ENCODE data around the gene CBLL2.
"Not testable (repeated sequence)": the region's sequence is repeated elsewhere in the genome, so short reads cannot be mapped to it uniquely, and the experiment has no call there.

Gene CBLL2, protein sequence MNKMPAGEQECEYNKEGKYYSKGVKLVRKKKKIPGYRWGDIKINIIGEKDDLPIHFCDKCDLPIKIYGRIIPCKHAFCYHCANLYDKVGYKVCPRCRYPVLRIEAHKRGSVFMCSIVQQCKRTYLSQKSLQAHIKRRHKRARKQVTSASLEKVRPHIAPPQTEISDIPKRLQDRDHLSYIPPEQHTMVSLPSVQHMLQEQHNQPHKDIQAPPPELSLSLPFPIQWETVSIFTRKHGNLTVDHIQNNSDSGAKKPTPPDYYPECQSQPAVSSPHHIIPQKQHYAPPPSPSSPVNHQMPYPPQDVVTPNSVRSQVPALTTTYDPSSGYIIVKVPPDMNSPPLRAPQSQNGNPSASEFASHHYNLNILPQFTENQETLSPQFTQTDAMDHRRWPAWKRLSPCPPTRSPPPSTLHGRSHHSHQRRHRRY

DNA sequence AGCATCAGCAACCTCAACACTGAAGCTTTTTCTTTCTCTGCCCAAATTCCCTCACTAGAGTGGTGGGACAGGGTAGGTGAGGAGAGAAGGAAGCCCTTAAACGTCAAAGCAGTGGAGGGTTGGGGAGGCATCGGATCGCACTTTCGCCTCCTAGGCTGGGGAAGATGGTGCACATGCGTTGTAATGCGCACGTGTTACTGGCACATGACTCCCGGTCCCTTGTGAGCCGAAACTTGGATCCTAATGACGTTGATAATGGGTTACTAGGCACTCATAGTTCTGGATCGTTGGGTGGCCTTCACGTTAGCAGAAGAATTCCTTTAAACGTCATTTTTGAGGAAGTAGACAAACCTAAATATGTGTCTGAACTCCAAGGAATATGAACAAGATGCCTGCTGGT lies at the start of gene CBLL2:
TSS of gene CBLL2 (plus strand) at position 301 of the 400 bp plus-strand sequence. CDS start at position 380, 79 bp downstream.
- DNase-seq = no peak

DNA sequence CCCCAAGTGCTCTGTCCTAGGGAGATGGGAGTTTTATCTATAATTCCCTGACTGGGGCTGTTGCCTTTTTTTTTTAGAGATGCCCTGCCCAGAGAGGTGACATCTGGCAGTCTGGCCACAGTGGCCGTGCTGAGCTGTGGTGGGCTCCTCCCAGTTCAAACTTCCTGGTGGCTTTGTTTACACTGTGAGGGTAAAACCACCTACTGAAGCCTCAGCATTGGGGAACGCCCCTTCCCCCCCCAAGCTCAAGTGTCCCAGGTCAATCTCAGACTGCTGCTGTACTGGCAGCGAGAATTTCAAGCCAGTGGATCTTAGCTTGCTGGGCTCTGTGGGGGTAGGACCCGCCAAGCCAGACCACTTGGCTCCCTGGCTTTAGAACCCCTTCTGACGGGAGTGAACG lies 38.3 kb upstream of the CBLL2 start:
- no peak for DNase-seq

DNA sequence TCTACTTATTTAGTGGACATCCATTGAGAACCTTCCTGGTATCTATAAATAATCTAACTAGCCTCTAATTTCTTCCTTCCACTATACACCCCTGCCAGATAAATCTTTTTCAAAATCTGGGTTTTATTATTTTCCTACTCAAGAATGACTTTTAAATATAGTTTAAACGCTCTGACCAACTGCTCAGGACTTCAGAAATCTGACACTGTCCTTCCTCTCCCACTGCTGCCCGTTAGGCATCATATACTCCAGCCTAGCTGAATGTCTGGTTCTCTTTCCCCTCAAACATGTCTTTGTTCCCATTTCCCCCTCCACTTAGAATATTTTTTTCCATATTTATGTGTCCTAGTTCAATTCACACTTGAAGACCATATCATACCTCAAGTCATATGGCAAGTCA lies 35.2 kb upstream of the CBLL2 start:
- no peak for DNase-seq

DNA sequence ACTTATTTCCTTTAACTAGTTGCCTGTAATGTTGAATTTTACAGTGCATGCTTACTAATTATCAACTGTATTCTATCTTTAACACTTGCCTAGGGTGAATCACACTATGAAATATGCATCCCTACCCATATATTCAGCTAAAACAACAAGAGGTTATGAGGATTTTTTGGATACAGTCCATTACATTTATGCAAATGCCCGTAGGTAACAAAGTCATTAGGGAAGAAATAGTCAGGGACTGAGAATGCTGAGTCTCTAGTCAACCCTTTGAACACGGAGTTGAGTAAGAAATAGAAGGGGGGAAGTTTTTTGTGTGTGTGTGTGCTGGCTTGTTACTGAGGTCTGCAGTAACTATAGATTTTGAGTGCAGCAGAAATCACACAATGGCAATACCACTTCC lies 26.1 kb upstream of the CBLL2 start:
- DNase-seq = peak; percentile 8

DNA sequence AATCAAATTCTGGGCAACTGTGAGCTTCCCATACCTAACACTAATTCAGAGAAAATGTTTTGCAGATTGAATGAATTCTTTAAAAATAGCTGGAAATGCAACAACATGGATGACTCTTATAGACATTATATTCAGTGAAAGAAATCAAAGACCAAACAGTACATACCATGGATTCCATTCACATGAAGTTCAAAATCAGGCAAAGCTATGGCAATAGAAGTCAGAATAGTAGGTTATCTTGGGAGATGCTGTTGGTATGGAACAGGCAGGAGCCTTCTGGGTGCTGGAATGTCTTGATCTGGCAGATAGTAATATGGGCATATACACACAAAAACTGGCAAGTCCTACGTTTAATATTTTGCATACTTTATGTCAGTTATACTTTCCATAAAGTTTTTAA lies 25.5 kb upstream of the CBLL2 start:
- DNase-seq = no peak

DNA sequence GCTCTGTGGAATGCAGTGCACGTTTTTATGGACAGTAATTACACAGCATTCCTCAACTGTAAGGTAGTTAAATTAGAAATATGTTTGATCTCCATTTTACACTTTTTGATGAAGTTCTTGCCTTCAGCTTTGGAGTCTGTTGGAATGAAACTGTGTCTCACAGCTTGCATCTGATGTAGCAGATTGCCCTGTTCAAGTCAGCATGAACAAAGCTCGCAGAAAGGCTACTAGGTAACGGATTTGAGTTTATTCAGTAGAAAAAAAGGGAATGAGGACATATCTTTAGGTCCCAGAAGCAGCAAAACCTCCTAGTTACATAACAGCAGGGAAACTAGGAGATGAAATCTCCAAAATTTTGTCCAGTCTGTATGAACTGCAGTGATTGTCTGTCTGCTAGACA lies 24.3 kb upstream of the CBLL2 start:
- DNase-seq = no peak

DNA sequence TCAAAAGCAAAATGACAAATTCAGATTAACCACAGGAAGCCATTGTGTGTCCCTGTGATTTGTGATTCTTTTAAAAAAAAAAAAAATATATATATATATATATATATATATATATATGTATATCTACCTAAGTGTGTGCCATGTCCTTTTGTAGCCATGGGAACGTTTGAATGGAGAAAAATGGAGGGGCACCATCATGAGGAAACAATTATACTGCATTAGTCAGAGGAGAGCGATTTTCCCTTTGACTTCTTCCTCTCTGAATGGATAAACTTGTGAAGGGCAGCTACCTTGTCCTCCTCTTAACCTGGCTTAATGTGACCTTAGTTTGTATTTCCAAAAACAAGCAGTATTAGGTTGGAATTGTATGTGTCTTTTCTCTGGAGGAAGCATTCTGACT lies 23.3 kb upstream of the CBLL2 start:
- no peak for DNase-seq

GRCh38 chrX:22268706-22269105 lies 4.0 kb upstream of the CBLL2 start:
- no peak for DNase-seq

- DNase-seq = no peak
These were observed 1.1 kb downstream of the CBLL2 start for GRCh38 chrX:22273714-22274317.

DNA sequence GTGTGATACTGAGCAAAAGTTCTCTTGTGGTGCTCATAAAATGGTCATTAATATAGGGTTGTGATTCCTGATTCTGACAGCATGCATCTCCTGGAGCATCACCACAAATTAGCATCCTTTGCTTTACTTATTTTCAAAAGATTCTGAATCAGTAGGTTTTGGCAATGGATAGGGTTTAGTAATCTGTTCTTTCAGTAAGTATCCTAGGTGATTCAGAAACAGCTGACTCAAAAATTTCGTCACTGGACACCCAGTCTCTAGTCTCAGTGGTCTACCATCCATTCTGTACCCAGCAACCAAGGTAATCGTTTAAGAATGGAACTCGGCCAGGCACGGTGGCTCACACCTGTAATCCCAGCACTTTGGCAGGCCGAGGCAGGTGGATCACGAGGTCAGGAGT lies 4.1 kb downstream of the CBLL2 start:
- no peak for DNase-seq

- DNase-seq = no peak
These were observed 5.7 kb downstream of the CBLL2 start for GRCh38 chrX:22278375-22278774.

DNA sequence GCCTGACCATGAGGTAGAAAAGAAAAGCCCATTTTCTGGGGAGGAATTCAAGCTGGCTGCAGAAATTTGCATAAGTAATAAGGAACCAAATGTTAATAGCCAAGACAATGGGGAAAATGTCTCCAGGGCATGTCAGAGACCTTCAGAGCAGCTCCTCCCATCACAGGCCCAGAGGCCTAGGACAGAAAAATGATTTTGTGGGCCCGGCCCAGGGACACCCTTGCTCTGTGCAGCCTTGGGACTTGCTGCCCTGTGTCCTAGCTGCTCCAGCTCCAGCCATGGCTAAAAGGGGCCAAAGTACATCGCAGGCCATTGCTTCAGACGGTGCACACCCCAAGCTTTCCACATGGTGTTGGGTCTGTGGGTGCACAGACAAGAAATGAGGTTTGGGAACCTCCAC lies 16.5 kb downstream of the CBLL2 start:
- not testable (repeated sequence) for DNase-seq

DNA sequence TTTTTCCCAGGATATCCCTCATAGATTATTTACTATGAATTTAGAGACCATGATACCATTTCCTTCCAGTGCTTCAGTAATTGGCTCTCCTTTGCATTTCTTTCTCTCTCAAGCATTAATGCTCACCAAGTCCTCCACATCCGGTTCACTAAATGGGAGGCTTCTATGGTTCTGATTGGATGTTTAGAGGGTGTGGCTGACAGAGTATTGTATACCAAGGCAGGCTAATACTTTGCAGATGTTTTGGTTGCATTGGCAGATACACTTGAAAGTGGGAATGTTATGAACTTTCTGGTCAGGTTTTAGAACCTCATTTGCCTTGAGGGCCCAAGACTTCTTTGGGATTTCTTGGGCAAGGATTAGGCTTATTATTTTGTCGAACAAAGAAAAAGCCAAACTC lies 24.2 kb downstream of the CBLL2 start:
- DNase-seq = no peak

DNA sequence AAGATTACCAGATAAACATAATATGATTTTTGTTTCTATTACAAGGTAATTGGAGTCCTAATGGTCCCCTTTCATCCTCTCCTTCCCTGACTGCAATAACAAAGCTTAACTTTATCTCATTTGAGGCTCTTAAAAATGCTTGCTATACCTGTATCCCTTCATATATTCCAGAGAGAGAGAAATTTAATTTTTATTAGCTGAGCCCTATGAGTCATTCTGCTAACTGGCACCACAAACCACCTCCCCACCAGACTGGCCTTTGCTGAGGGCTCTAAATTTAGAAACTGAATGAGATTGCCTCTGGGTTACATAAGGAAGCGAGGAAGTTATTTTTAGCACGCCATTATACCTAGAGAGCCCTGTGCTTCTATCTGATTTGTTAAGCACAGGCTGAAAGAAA lies 27.4 kb downstream of the CBLL2 start:
- DNase-seq = peak; percentile 4

- no peak for DNase-seq
These were observed 38.1 kb downstream of the CBLL2 start for GRCh38 chrX:22310779-22311178.

GRCh38 chrX:22313766-22314165 lies 41.1 kb downstream of the CBLL2 start:
- DNase-seq = no peak

DNA sequence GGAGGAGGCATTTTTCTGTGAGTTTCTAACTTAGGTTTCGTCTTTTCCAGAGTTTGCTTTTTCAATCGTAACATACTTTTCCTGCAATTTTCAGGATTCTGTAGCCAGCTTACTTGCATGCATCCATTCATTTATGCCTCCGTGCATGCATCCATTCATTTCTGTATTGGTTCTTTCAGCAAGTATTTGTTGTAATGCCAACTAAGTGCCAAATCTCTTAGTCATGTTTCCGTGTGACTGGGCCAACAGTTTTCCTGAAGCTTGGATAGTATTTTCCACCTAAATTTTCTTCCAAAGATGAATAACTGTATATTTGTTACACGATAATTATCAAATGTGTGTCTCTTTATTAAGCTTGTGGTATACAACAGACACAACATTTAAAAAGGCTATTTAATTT lies 41.5 kb downstream of the CBLL2 start:
- no peak for DNase-seq

DNA sequence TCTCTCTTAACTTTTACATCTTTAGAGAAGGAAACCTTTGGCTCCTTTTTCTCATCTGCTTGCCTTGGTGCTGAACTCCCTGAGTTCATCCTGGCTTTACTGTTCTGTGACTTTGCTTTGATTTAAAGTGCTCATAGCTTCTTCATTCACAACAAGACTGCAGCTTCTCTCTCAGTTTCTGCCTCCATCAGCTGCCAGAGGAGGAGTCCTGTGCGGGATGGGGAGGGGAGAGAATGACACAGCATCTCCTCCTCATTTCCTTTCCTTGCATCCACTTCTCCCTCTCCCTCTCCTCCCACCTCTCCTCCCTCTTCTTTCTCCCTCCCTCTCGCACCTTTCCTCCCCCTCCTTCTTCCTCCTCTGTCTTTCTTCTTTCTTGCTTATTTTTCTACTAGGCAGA lies 42.0 kb downstream of the CBLL2 start:
- no peak for DNase-seq

DNA sequence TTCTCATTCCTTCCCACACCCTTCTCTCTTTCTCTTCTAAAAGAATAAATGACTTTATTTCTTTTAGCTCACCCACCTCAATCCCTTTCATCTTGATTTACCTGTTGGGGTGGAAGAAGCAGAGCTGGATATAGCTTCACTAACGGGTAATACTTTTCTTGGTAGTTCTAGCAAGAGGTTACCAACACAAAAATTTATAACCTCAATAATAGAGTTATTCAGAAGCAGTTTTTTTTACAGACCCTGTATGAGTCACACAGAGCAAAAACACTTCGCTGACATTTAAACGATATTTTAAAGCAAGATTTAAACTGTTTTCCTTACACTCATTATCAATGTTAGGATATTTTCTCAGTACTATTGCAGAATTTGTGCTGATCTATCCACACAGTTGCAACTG lies 42.4 kb downstream of the CBLL2 start:
- no peak for DNase-seq

DNA sequence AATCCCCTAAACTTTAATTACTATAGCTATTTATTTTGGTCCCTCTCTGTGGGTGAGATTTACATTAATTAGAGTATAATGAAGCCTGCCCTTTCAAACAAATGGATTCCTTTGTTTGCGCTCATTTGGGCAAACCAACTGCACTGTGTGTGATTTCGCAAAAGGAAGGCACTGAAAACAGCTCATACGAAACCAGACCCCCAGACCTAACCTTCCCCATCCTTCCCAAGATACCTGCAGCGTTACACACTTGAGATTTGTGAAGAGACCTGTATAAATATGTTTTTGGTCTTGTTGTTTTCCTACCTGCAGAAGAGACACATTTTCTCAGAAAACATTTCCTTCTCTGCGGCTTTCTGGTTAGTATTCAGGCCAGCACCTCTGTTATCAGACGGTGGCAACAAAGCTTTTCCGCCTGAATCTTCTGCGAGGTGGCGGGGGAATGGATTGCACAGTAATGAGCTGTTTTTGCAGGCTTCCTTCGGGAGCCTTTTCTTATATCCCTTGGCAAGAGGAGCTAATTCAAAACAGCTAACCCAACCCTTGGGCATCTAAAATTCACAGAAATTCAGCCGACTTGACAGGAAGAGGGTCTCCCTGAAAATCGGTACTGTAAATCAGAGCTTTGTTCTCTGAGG lies 47.6 kb downstream of the CBLL2 start:
- no peak for DNase-seq

DNA sequence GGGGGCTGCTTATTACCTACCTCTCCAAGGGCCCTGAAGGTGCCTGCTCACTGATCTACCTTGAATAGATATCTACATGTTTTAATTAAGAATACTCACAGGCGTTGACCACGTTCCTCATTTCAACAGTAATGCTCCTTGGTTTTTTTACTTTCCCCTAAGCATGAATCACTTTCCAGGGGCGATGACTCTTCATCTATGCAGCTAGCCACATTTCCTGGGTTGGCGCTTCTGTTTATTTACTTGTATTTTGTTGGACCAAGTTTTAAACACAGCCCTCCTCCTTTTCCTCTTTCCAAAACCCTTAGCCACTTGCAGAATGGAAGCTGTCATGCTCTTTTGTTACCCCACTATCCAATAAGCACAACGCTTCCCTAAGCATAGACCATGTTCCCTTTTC lies 50.8 kb downstream of the CBLL2 start:
- peak; percentile 6 for DNase-seq

Data from kidney glomerular epithelial cell (primary cell).